ENCODE results near the gene GPR22.

The GPR22 gene, protein sequence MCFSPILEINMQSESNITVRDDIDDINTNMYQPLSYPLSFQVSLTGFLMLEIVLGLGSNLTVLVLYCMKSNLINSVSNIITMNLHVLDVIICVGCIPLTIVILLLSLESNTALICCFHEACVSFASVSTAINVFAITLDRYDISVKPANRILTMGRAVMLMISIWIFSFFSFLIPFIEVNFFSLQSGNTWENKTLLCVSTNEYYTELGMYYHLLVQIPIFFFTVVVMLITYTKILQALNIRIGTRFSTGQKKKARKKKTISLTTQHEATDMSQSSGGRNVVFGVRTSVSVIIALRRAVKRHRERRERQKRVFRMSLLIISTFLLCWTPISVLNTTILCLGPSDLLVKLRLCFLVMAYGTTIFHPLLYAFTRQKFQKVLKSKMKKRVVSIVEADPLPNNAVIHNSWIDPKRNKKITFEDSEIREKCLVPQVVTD

DNA sequence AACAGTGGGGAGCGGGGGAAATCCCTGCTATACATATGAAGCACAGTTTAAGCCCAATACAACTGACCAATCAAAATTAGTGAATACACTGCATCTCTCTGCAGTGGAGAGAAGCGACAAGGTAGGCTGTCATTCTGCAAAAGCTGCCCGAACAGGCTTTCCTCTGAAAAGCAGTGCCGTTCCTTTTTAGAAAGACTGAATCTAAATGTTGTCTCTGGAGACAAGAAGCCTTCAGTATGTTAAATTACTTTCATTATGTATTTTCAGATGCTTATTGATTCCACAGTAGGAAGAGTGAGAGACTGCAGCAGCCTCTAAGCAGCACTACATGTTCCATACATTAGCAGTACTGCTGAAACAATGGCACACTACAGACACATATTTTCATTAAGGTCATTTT is at the start of gene GPR22:
Gene GPR22, plus strand, starts transcription at position 129 of the 400 bp plus-strand sequence. CDS start 4,004 bp downstream, outside the sequence.
- no peak for DNase-seq (ENCODE audit: low read depth)

DNA sequence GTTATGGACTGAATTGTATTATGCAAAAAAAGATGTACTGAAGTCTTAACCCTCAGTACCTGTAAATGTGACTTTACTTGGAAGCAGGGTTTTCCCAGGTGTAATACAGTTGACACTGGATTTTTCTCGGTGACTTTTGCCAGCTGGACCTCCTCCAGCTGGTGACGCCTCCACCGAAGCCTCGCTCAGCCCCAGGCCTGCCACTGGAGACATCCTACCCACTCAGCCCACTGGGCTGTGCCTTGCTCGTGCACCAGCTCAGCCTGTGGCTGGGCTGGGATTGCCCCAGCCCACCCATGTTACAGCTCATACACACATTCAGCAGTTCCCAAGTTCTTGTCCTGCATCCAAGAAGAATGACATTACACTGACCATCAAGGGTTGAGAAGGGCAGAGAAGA is 42.4 kb upstream of the GPR22 start:
- DNase-seq (ENCODE audit: low read depth) = no peak

DNA sequence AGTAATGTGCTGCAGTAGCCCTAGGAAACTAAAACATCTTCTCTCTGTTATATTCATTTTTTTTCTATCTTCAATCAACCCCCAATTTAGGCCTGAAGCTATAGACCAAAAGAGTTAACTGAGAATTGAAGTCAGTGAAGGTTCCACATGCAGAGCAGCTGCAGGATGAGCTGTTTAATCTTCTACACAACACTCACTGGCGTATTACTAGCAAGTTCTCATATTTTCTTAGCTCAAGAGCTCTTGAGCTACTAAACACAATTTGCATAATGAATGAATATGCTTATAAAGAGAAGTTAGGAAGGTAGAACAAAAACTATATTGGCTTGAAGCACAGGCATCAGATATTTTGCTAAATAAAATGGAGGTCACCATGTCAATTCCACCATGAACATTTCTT is 41.2 kb upstream of the GPR22 start:
- no peak for DNase-seq (ENCODE audit: low read depth)

DNA sequence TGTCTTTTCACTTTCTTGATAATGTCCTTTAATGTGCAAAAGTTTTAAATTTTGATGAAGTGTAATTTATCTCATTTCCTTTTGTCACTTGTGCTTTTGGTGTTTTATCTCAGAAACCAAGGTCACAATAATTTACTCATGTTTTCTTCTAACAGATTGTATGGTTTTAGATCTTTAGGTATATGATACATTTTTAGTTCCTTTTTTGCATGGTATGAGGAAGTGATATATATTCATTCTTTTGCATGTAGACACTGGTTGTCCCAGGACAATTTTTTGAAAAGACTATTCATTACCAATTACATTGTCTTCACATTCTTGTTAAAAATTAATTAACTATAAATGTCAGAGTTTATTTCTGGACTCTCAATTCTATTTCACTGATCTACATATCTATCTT is 39.8 kb upstream of the GPR22 start:
- DNase-seq (ENCODE audit: low read depth) = no peak

DNA sequence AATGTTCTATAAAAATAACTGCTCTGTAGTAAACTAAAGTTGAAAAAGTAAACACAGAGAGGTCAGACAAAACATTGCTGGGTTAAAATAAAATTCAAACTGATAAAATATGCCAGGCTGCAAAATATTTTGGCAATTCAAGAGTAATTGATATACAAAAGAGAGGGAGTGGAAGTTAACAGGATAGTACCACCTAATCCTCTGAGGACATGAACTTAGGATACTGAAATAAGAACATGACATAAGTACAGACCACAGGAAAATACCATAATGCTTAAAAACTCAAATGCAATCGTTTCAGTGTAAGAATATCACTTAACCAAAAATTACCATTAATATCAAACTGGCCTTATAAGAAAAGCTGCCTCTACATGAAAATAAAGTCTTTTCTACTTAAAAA is 37.6 kb upstream of the GPR22 start:
- no peak for DNase-seq (ENCODE audit: low read depth)

DNA sequence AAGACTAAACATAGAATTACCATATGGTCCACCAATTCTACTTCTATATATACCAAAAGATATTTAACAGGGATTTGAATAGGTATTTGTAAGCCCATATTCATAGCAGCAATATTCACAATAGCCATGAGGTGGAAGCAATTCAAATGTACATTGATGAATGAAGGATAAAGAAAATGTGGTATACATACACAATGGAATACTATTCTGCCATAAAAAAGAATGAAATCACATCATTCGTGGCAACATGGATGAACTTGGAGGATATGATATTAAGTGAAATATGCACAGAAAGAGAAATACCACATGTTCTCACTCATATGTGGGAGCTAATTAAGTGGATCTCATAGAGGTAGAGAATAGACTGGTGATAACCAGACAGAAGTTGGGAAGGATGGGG is 34.1 kb upstream of the GPR22 start:
- no peak for DNase-seq (ENCODE audit: low read depth)

DNA sequence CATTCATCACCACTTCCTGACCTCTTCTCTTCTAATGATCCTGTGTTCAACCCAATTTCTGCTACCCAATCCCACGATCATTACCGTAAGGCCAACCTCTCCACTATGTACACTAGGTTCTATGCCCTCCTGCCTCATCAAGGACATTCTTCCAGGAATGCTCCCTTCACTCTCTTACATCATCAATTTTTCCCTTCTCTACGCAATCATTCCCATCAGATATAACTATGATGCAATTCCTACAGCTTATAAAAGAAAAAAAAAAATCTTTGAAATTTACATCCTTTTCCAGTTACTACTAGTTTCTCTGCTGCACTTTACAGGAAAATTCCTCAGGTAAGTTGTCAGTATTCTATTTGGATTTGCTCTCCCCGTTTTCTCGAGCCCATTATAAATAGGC is 30.8 kb upstream of the GPR22 start:
- DNase-seq (ENCODE audit: low read depth) = no peak

DNA sequence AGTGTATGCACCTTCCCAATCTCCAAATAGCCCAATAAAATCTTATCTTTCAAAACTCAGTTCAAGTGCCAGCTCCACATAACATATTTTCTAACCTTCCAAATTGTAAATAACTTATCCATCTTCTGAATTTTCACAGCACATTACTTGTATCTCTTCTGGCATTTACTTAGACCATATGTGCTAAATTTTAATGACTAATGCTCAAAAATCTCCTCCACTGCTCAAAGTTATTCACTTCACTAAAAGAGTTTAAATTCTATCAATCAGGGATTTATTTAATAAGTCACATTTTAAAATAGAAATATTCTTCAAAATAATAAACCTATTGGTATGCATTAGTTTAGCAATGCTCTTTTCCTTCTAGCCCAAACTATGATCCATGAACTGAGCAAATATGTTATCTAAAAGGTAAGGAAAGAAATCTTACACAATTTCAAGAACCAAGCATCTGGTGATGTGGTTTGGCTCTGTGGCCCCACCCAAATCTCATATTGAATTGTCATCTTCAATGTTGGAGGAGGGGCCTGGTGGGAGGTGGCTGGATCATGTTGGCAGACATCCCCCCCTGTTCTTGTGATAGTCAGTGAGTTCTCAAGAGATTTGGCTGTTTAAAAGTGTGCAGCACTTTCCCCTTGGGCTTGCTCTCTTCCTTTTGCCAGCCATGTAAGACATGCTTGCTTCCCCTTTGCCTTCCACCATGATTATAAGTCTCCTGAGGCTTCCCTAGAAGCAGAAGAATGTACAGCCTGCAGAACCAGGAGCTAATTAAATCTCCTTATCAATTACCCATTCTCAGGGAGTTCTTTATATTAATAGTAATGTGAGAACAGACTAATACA is 28.1 kb upstream of the GPR22 start:
- DNase-seq (ENCODE audit: low read depth) = no peak

DNA sequence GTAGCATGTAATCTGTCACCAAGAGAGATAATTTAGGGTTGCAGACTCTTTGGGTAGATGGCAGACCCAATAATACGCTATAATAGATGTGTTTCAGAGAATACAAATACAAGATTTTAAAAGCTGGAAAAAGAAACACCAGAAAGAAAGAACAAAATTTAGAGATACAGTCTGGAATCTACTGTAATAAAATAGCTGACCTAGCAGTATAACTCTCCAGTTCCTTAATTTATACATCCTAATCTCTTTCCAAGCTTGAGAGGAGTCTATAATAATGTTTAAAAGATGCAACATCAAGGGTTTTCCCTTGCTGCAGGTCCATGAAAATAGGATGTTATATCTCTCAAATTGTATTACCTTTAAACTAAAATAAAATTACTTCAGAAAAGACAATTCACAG is 27.2 kb upstream of the GPR22 start:
- no peak for DNase-seq (ENCODE audit: low read depth)

DNA sequence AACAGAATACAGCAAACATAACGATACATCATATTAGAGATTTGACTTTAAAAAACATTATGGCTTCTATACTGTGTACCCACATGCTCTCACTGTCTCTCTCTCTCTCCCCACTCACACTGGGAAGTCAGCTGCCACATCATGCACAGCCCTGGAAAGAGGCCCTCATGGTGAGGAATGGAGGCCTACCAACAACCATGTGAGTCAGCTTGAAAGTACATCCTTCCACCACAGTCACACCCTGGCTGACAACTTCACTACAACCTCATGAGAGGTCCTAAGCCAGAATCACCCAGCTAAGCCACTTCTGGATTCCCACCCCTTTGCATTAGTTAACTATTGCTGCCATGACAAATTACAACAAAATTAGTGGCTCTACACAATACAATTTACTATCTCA is 23.3 kb upstream of the GPR22 start:
- no peak for DNase-seq (ENCODE audit: low read depth)

DNA sequence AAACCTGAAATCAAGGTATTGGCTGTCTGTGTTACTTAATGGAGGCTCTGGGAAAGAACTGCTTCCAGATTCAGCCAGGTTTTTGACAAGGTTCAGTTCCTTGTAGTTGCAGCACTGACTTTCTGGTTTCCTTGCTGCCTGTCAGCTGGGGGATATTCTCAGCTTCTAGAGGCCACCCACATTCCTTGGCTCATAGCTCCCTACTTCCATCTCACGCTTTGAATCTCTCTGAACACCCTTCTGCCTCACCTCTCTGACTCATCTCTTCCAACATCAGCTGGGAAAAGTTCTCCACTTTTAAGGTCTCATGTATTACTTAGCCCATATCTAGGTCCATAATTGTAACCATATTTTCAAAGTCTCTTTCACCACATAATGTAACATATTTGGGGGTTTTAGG is 22.9 kb upstream of the GPR22 start:
- DNase-seq (ENCODE audit: low read depth) = no peak

DNA sequence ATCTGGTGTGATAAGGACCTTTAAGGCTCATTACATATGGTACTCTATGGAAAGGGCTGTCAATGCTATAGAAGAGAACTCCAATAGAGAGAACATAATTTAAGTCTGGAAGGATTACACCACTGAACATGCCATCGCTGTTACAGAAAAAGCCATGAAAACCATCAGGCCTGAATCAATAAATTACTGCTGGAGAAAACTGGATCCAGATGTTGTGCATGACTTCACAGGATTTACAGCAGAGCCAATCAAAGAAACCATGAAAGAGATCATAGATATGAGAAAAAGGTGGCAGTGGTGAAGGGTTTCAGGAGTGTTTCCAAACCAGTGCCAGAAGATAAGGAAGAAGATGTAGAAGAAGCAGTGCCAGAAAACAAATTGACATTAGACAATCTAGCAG is 18.9 kb upstream of the GPR22 start:
- DNase-seq (ENCODE audit: low read depth) = no peak

DNA sequence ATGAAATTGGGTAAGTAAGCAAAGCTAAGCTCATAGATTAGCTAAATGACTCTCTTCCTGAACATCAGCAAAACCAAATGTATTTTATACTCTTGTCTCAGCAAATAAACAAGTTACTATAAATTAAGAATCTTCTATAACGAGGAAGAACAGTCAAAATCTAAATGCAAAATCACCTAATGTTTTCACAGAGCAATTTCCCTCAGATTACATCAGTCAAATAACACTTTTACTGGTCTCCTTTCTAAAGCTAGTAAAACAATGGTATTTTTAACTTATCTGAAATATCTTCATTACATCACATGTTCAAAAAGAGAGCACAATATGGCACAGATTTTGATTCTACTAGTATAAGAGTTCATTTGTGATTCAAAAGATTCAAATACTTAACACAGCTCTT is 16.5 kb upstream of the GPR22 start:
- no peak for DNase-seq (ENCODE audit: low read depth)

DNA sequence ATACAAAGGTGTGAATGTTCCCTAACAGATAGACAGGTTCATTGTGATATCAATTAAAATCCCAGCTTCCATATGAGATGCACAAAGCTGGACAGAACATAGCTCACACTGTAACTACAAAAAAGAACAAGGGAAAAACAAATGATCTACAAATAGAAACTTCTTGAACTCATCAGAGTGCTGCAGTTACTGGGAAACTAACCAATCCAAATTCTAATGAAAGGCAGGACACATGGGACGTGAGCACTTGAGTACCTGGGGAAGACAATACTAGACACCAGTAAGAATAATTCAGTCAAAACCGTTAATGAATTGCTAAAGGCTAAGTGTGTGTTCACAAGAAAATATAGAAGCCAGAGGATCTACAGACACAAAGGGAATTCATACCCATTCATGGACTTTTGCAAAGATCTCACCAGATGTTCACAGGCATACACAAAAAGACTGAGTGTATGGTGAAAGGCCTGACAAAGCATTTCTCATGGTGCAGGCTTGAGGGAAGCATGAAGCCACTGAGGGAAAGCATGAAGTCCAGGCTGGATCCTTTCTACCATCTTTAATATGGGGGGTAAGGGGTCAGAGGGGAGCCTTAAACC is 7.8 kb upstream of the GPR22 start:
- no peak for DNase-seq (ENCODE audit: low read depth)

DNA sequence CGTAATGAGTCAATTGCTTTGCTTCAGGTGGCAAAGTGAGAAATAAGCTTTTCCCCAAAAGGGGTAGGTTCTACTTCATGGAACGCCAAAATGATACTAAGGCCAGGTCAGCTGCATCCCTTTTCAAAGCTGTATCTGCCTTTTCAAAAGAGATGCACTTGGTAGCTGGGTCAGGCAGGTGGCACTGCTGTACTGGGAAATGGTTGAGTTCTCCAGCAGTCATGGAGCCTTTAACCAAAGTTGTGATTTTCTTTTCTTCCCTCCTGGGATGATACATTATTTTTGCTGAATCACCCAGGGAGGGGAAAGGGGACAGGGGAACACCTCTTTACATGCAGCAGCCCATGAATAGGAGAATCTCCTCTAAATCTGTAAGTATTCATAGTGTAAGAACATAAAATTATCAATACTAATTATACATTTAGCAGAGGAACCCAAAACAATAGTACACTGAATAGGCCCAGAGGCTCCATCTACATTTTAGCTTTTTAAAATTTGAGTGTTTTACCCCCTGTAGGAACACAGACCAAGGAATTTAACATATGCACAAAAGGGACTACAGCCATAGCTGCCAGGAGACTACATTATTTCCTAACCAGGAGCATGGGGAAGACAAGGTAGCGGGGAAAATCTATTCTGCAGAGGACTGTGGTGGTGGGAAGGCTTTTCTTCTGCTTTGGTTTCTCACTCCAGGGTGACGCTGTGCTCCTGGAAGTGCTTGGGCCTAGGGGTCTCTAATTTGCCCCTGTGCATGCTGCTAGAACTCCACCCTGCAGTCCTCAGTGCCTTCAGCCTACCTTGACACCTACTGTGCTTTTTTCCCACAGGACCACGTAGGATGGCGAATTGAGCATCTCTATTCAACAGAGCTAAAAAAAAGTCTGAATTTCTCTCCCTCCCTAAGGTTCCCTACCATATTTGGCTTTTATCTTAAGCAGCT is 6.4 kb upstream of the GPR22 start:
- DNase-seq (ENCODE audit: low read depth) = no peak

DNA sequence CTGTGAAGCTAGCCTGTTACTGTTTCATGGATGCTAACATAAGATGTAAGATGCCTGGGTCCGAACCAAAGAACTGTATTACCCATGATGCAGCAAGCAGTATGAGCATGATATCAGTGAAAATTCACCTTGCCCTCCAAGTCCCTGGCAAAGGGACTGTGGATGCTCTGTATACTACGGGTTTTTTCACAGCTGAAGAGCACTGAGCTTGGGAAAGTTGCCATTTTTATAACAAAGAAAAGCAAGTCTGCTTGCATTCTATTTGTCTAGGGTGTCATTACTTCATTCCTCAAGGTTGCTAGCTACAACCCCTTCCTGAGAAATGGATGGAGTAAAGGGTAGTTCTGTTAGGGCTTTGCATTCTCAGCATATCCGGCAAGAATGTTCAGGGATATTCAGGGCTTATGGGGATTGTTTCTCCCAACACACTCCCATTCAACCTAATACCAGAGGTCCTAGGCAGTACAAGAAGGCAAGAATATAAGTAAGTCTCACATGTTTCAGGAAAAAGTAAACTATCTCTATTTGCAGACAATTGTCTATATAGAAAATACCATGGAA is 5.1 kb upstream of the GPR22 start:
- no peak for DNase-seq (ENCODE audit: low read depth)

DNA sequence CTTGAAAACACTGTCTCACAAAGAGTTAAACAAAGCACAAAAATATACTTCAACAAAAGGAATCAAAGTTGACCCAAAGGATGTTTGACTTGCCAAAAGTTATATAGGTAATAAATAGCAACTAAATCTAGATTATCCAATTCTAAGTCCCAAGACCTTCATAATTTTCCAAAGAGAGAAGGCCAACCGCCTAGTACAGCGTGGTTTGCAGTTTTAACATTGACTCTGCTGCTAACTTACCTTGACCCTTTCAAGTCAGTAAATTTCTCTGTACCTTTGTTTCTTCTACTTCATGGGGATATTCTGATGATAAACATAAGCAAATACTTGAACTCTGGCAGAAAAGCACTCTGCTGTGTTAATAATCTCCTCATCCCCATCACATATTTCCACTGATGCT is 1.9 kb upstream of the GPR22 start:
- no peak for DNase-seq (ENCODE audit: low read depth)

DNA sequence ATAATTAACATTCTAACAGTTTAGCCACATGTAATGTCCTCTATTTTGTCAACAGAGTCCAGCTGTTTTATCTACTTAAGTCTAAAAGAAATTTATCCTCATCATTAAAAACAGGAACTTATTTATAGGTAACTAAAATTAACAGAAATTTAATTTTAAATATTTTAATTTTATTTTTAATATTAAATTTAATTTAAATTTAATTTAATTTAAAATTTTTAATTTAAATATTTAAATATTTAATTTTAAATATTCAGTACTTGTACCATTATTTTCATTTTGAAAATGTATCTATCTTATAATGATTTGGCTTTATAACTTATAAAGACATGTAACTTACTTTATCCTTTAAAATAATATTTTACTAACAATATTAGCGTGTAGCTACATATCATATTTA is 1.0 kb upstream of the GPR22 start:
- no peak for DNase-seq (ENCODE audit: low read depth)

DNA sequence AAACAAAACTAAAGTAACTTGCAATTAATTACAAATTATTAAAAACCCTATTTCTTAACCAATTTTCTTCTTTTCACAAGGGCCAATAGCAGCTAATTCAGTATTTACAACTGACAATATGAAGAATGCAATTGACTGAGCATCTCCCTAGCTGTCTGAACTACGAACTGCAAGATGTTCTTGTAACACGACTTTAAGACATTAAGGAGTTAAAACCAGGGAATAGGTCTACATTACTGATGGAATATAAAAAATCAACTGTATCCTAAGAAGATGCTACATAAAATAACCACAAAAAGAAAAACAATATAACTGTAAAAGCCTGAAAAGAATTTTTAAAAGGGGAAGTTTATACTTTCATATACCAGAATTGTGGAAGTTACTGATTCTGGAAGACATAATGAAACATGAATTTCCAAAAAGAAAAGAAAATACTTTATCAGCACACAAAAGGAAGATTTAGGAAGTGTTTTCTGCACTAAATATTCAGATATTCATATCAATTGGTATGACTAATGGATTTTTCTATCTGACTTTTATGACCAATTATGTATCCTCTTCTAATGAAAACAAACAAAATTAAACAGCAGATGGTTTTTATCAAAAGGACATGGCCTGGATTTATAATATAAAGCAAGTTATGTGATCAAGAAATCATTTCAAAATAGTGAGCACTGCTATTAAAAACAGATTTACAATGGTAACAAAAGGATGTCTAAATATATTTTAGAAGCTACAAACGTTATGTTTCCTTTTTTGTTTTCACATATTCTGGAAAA is 1.6 kb downstream of the GPR22 start:
- no peak for DNase-seq (ENCODE audit: low read depth)

DNA sequence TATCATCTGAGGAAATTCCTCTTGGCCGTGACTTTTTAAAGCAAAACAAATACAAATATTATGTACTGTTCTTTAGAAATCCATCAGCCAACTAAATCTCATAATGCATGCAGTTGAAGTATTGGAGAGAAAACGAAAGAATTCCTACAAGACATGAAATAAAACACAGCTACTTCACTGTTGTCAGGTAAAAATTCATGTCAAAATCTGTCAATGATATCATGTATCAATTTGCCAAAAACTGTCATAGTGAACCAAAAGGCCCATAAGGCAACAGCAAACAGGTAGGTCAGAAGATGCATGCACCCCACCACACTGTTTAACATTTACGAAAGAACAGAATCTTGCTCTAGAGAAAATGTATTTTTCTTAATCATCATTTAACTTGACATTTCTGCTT is 2.3 kb downstream of the GPR22 start:
- no peak for DNase-seq (ENCODE audit: low read depth)

DNA sequence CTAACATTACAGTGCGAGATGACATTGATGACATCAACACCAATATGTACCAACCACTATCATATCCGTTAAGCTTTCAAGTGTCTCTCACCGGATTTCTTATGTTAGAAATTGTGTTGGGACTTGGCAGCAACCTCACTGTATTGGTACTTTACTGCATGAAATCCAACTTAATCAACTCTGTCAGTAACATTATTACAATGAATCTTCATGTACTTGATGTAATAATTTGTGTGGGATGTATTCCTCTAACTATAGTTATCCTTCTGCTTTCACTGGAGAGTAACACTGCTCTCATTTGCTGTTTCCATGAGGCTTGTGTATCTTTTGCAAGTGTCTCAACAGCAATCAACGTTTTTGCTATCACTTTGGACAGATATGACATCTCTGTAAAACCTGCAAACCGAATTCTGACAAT is 4.3 kb downstream of the GPR22 start:
- DNase-seq (ENCODE audit: low read depth) = no peak

All from stimulated activated CD8-positive, alpha-beta memory T cell treated with anti-CD3 and anti-CD28 coated beads, Interleukin-7, amount 100 ng/mL, for 24 hours (primary cell).